HepG2 (cell line): Measurements from ENCODE around the gene SCAMP3. TPM values are rescaled to one million over a fixed set of nuclear protein-coding genes. Genes with fewer than 3 reads are reported as not detected.
A peak's percentile ranks its signal among the peaks of the same experiment; 100 is the strongest.

ENCODE experiments used
- ETS1 ChIP-seq: sonication (generic); formaldehyde crosslinking; IDR thresholded peaks from 2 replicates; pipeline ENCODE4 v1.4.0; 2020; ENCODE audit warnings: missing genetic modification reagents
- IRF1 ChIP-seq: sonication (generic); formaldehyde crosslinking; IDR thresholded peaks from 2 replicates; pipeline ENCODE4 v1.4.0; 2020; ENCODE audit warnings: low read depth, mild to moderate bottlenecking, missing genetic modification reagents
- MNT ChIP-seq: fragments of 450-650 bp; IDR thresholded peaks from 2 replicates; pipeline ENCODE4 v1.6.1; 2016
- RARA ChIP-seq: IDR thresholded peaks from 2 replicates; pipeline ENCODE4 v1.6.1; 2016; ENCODE audit warnings: missing genetic modification reagents, missing compliant biosample characterization
- YY1 ChIP-seq: IDR thresholded peaks from 2 replicates; pipeline ENCODE4 v1.6.1; 2011; ENCODE audit warnings: low read length, low read depth, moderate library complexity, mild to moderate bottlenecking; ENCODE audit not compliant: insufficient read depth, insufficient replicate concordance
- ZBTB34 ChIP-seq: sonication (generic); formaldehyde crosslinking; IDR thresholded peaks from 2 replicates; pipeline ENCODE4 v1.8.0; 2022; ENCODE audit warnings: mild to moderate bottlenecking, missing genetic modification reagents
- ZBTB40 ChIP-seq, 2 experiments: fragments of 450-650 bp in 1 of 2; sonication (generic) in 1 of 2; formaldehyde crosslinking in 1 of 2; IDR thresholded peaks; 2 replicates each; pipeline versions ENCODE4 v1.6.1 to v1.8.0; 2016 to 2022; ENCODE audit warnings: antibody characterized with exemption in 1 of 2, mild to moderate bottlenecking in 1 of 2, missing genetic modification reagents in 1 of 2
- ZMYM4 ChIP-seq: sonication (generic); formaldehyde crosslinking; IDR thresholded peaks from 2 replicates; pipeline ENCODE4 v1.8.1; 2023; ENCODE audit warnings: mild to moderate bottlenecking, missing genetic modification reagents
- ZNF672 ChIP-seq: sonication (generic); formaldehyde crosslinking; IDR thresholded peaks from 2 replicates; pipeline ENCODE4 v1.8.1; 2022; ENCODE audit warnings: missing genetic modification reagents
- ZNF878 ChIP-seq: sonication (generic); formaldehyde crosslinking; IDR thresholded peaks from 2 replicates; pipeline ENCODE4 v1.8.1; 2023; ENCODE audit warnings: mild to moderate bottlenecking, missing genetic modification reagents, moderate library complexity
- ZNF883 ChIP-seq: sonication (generic); formaldehyde crosslinking; IDR thresholded peaks from 2 replicates; pipeline ENCODE4 v1.5.1; 2020; ENCODE audit warnings: mild to moderate bottlenecking, missing genetic modification reagents; ENCODE audit errors: not compliant biosample characterization
- polyA plus RNA-seq, 8 experiments: library from polyadenylated mRNA; depleted of rRNA in 3 of 8; stranded (reverse) in 7 of 8; unstranded in 1 of 8; fragments of >200 nt; fragmentation: Illumina TruSeq in 4 of 8; extraction: Trizol in 4 of 8; gene quantifications; 2 replicates each; pipeline versions ENCODE4 v1.2.1 to v1.2.3, GENCODE V29; 2011 to 2016; ENCODE audit warnings: low read depth in 4 of 8, missing spikeins in 1 of 8, mixed read lengths in 1 of 8; ENCODE audit not compliant: insufficient read depth in 1 of 8
- total RNA-seq, 5 experiments: library from RNA; depleted of rRNA; stranded (reverse); fragments of >200 nt; fragmentation: Illumina TruSeq; extraction: Trizol; gene quantifications; 2 replicates each; pipeline ENCODE4 v1.2.3, GENCODE V29; 2016; ENCODE audit warnings: low read depth in 1 of 5

SCAMP3 gene
- total and polyA plus RNA-seq, 2 of the 13 experiments (the other 11 are each of a cell fraction or from before 2014, with no cell fraction given), result 46.8 to 83.3 TPM

- no peak for TF ChIP-seq ZBTB34
- TF ChIP-seq ZNF672 (CRISPR knock-in tag), result peak; percentile 80; the same call in 1 of the 2 replicates
- no peak for TF ChIP-seq ETS1 (CRISPR knock-in tag)
- peak; percentile 46; the same call in 1 of the 2 replicates for TF ChIP-seq ZNF878 (CRISPR knock-in tag)
- 0 out of 2 replicates have a peak, but pooled peaks have one; percentile 51 for TF ChIP-seq IRF1 (CRISPR knock-in tag)
- no peak for TF ChIP-seq ZBTB40 (IDR thresholded peaks at IDR 0.05)
- TF ChIP-seq ZBTB40 (CRISPR knock-in tag; IDR thresholded peaks at IDR 0.05), result peak; percentile 22; the same call in 1 of the 2 replicates
- 0 out of 2 replicates have a peak, but pooled peaks have one; percentile 35 for TF ChIP-seq RARA (CRISPR knock-in tag)
- peak; percentile 33 for TF ChIP-seq ZNF883
- peak; percentile 51; the same call in 1 of the 2 replicates for TF ChIP-seq ZMYM4
- peak; percentile 73 for TF ChIP-seq YY1
- peak; percentile 91 for TF ChIP-seq MNT
Observed at GRCh38 chr1:155261852-155262673, at the start of gene SCAMP3 (continued).
